Activated naive CD4-positive, alpha-beta T cell treated with anti-CD3 and anti-CD28 coated beads for 36 hours (primary cell): ENCODE results near the gene PTPN2. TPM values are rescaled to one million over a fixed set of nuclear protein-coding genes. Genes with fewer than 3 reads are reported as not detected.
"Not testable (repeated sequence)": the region's sequence is repeated elsewhere in the genome, so short reads cannot be mapped to it uniquely, and the experiment has no call there.

Experiments
- CTCF ChIA-PET: fragments of 350-600 bp; sonication (Branson Sonifier 250); formaldehyde crosslinking; loops from one replicate; lab custom pipeline; 2021; ENCODE audit warnings: antibody characterized with exemption; lab: Charles Lee
- DNase-seq: peaks from one replicate; pipeline ENCODE4 v3.0.0-alpha.2; 2020
- H3K27ac Mint-ChIP-seq: one replicate; pipeline ENCODE4 v1.8.0; 2021; ENCODE audit warnings: mild to moderate bottlenecking, mixed read lengths
- H3K27me3 Mint-ChIP-seq: one replicate; pipeline ENCODE4 v1.8.0; 2021; ENCODE audit warnings: low read depth, mixed read lengths
- H3K36me3 Mint-ChIP-seq: one replicate; pipeline ENCODE4 v1.8.0; 2021; ENCODE audit warnings: low read depth, mixed read lengths
- H3K4me1 Mint-ChIP-seq: one replicate; pipeline ENCODE4 v1.8.0; 2021; ENCODE audit warnings: low read depth, mixed read lengths
- H3K4me3 Mint-ChIP-seq: one replicate; pipeline ENCODE4 v1.8.0; 2021; ENCODE audit warnings: mild to moderate bottlenecking, moderate library complexity, mixed read lengths
- H3K9me3 Mint-ChIP-seq: one replicate; pipeline ENCODE4 v1.8.0; 2021; ENCODE audit warnings: mixed read lengths
- intact Hi-C: fragments of 100-400 bp; cut with micrococcal nuclease; formaldehyde crosslinking; loops from one replicate; pipeline ENCODE4 v1.15.1; 2023
- total RNA-seq, 2 experiments: library from RNA; stranded (reverse); gene quantifications; one replicate each; pipeline ENCODE4 v1.2.3, GENCODE V29; 2021

Gene PTPN2
- total RNA-seq, 2 experiments from 2014 or later, result 68.5 to 71.8 TPM

GRCh38 chr18:12776821-12777471 lies 107.1 kb downstream of the PTPN2 start:
- Mint-ChIP-seq H3K36me3 (peaks cover 2% of the 10 kb centered on the region), H3K4me1 (no peaks in the 10 kb centered on the region), H3K4me3 (no peak overlapping the region), H3K27me3 (no peaks in the 10 kb centered on the region), H3K9me3 (peaks cover 2% of the 10 kb centered on the region), H3K27ac (no peak overlapping the region)
- DNase-seq, result no peak
- intact Hi-C loops, result no loop called here
- CTCF ChIA-PET, result interaction anchor here (1.4 kb wide), 1 partner anchor 50 kb away, joined by 6 read pairs; no protein-coding TSS in a partner anchor

DNA sequence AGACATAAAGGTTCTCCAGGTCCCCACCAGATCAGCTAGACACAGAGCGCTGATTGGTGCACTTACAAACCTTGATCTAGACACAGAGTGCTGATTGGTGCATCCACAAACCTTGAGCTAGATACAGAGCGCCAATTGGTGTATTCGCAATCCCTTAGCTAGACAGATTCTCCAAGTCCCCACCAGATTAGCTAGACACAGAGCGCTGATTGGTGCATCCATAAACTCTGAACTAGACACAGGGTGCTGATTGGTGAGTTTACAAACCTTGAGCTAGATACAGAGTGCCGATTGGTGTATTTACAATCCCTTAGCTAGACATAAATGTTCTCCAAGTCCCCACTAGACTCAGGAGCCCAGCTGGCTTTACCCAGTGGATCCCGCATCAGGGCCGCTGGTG lies 107.6 kb downstream of the PTPN2 start:
- H3K27ac Mint-ChIP-seq, H3K4me1 Mint-ChIP-seq, H3K27me3 Mint-ChIP-seq, DNase-seq, H3K36me3 Mint-ChIP-seq, intact Hi-C loops, H3K9me3 Mint-ChIP-seq: not testable (repeated sequence)
- H3K4me3 Mint-ChIP-seq, result peak overlapping the region; percentile 65
- CTCF ChIA-PET, result interaction anchor here (1.4 kb wide), 2 partner anchors 8 to 49 kb away, joined by 3 to 6 read pairs; no protein-coding TSS in a partner anchor

DNA sequence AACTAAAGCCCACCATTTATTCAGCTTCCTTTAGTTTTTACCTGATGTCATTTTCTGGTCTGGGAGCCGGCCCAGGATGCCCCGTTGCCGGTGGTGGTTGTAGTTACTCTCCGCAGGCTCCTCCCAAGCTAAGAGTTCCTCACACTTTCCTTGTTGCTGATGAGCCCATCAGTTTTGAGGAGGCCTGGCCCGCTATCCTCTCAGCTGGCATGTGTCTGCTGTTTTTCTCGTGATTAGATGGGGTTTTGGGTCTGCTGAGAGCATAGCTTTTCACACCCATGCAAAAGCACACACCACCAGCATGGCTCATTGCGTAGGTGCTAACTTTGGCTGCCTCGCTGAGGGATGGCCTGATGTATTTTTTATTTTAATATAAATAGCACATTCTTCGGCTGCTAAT lies 109.1 kb downstream of the PTPN2 start:
- H3K27me3 Mint-ChIP-seq, result no peaks in the 10 kb centered on the region
- peak; percentile 16 for DNase-seq
- no peaks in the 10 kb centered on the region for H3K4me1 Mint-ChIP-seq
- H3K36me3 Mint-ChIP-seq, result peaks cover 2% of the 10 kb centered on the region
- peak overlapping the region; percentile 65 for H3K4me3 Mint-ChIP-seq
- peaks cover 2% of the 10 kb centered on the region for H3K9me3 Mint-ChIP-seq
- CTCF ChIA-PET, result interaction anchor here (0.8 to 1.4 kb wide), 2 partner anchors 9 to 26 kb away, joined by 3 read pairs; no protein-coding TSS in a partner anchor
- intact Hi-C loops, result no loop called here
- H3K27ac Mint-ChIP-seq, result no peak overlapping the region

DNA sequence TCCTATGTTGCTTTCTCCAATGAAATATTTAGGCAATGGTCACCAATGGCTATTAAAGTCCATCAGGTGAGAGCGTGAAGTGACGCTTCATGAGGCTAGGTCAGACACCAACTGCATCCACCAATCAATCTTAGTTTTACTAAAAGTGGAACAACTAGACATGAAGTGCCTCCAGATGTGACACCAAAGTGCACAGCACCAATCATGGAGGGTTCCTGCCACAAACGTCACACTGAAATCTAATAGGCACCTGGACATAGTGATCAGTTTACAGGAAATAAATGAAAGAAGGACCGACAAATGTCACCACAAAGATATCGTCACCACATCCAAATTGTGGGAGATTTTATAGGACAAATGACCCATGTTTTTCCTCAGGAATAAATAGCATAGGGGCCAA lies 110.7 kb downstream of the PTPN2 start:
- Mint-ChIP-seq H3K4me1 (no peaks in the 10 kb centered on the region), H3K4me3 (no peak overlapping the region), H3K9me3 (no peaks in the 10 kb centered on the region), H3K27me3 (no peaks in the 10 kb centered on the region), H3K36me3 (peaks cover 2% of the 10 kb centered on the region), H3K27ac (no peak overlapping the region)
- CTCF ChIA-PET, result no interaction called here
- intact Hi-C loops, result no loop called here
- DNase-seq, result no peak

GRCh38 chr18:12772111-12772510 lies 111.9 kb downstream of the PTPN2 start:
- DNase-seq, result no peak
- no peaks in the 10 kb centered on the region for H3K9me3 Mint-ChIP-seq
- peaks cover 2% of the 10 kb centered on the region for H3K36me3 Mint-ChIP-seq
- intact Hi-C loops, result no loop called here
- CTCF ChIA-PET, result no interaction called here
- no peak overlapping the region for H3K4me3 Mint-ChIP-seq
- H3K27ac Mint-ChIP-seq, result no peak overlapping the region
- no peaks in the 10 kb centered on the region for H3K27me3 Mint-ChIP-seq
- H3K4me1 Mint-ChIP-seq, result no peaks in the 10 kb centered on the region

- CTCF ChIA-PET, result interaction anchor here (0.6 kb wide), 1 partner anchor 25 kb away, joined by 3 read pairs; no protein-coding TSS in a partner anchor
- Mint-ChIP-seq H3K36me3 (no peaks in the 10 kb centered on the region), H3K27ac (no peak overlapping the region), H3K9me3 (no peaks in the 10 kb centered on the region), H3K4me1 (no peaks in the 10 kb centered on the region), H3K4me3 (no peak overlapping the region), H3K27me3 (no peaks in the 10 kb centered on the region)
- intact Hi-C loops, result no loop called here
- no peak for DNase-seq
Measured at GRCh38 chr18:12770469-12771219, 113.4 kb downstream of the PTPN2 start.

- DNase-seq, result no peak
- Mint-ChIP-seq H3K9me3 (no peaks in the 10 kb centered on the region), H3K27ac (no peak overlapping the region), H3K4me3 (no peak overlapping the region), H3K36me3 (no peaks in the 10 kb centered on the region), H3K4me1 (no peaks in the 10 kb centered on the region), H3K27me3 (no peaks in the 10 kb centered on the region)
- CTCF ChIA-PET, result interaction anchor here (0.6 kb wide), 1 partner anchor 37 kb away, joined by 4 read pairs; no protein-coding TSS in a partner anchor
- intact Hi-C loops, result no loop called here
Measured at GRCh38 chr18:12769644-12770440, 114.2 kb downstream of the PTPN2 start.

GRCh38 chr18:12769136-12769535 lies 114.9 kb downstream of the PTPN2 start:
- Mint-ChIP-seq H3K4me1 (no peaks in the 10 kb centered on the region), H3K9me3 (no peaks in the 10 kb centered on the region), H3K36me3 (no peaks in the 10 kb centered on the region), H3K4me3 (no peak overlapping the region), H3K27me3 (no peaks in the 10 kb centered on the region), H3K27ac (no peak overlapping the region)
- intact Hi-C loops, result no loop called here
- no peak for DNase-seq
- CTCF ChIA-PET, result interaction anchor here (0.6 kb wide), 2 partner anchors 36 to 188 kb away, joined by 3 to 4 read pairs; no protein-coding TSS in a partner anchor

- H3K27ac Mint-ChIP-seq, result no peak overlapping the region
- H3K4me3 Mint-ChIP-seq, result no peak overlapping the region
- intact Hi-C loops, result no loop called here
- H3K9me3 Mint-ChIP-seq, result no peaks in the 10 kb centered on the region
- H3K27me3 Mint-ChIP-seq, result no peaks in the 10 kb centered on the region
- H3K36me3 Mint-ChIP-seq, result no peaks in the 10 kb centered on the region
- H3K4me1 Mint-ChIP-seq, result no peaks in the 10 kb centered on the region
- CTCF ChIA-PET, result interaction anchor here (0.6 kb wide), 1 partner anchor 188 kb away, joined by 3 read pairs; no protein-coding TSS in a partner anchor
- DNase-seq, result no peak
Measured at GRCh38 chr18:12768625-12769024, 115.4 kb downstream of the PTPN2 start.

GRCh38 chr18:12767580-12768155 lies 116.4 kb downstream of the PTPN2 start:
- intact Hi-C loops, result no loop called here
- CTCF ChIA-PET, result interaction anchor here (1.4 to 1.7 kb wide), 2 partner anchors 15 to 167 kb away, joined by 3 to 4 read pairs; no protein-coding TSS in a partner anchor
- H3K4me3 Mint-ChIP-seq, result no peak overlapping the region
- no peaks in the 10 kb centered on the region for H3K4me1 Mint-ChIP-seq
- H3K27ac Mint-ChIP-seq, result no peak overlapping the region
- no peak for DNase-seq
- no peaks in the 10 kb centered on the region for H3K9me3 Mint-ChIP-seq
- H3K36me3 Mint-ChIP-seq, result no peaks in the 10 kb centered on the region
- no peaks in the 10 kb centered on the region for H3K27me3 Mint-ChIP-seq

DNA sequence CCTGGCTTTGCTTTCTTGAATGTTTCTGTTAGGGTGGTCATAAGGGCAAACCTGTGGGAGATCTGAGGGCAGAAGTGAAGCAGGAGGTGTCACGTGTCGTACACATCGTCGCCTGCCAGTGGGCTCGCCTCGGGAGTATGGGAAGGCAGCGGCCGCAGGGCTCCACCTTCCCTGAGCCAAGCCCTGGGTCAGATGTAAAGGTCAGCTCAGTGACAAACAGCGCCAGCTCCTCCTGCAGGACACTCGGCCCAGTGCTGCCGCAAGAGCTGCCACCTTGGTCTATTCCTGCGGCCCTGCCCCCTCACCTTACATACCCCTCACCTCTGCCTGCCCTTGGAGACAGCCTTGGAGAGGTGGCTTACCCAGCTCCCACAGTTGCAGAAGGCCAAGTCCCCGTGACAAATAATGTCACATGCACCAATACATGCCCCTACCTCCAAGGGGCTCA lies 117.0 kb downstream of the PTPN2 start:
- no peaks in the 10 kb centered on the region for H3K36me3 Mint-ChIP-seq
- CTCF ChIA-PET, result interaction anchor here (1.4 to 1.7 kb wide), 2 partner anchors 15 to 167 kb away, joined by 3 to 4 read pairs; no protein-coding TSS in a partner anchor
- H3K27me3 Mint-ChIP-seq, result no peaks in the 10 kb centered on the region
- DNase-seq, result no peak
- no peaks in the 10 kb centered on the region for H3K9me3 Mint-ChIP-seq
- no peaks in the 10 kb centered on the region for H3K4me1 Mint-ChIP-seq
- intact Hi-C loops, result no loop called here
- H3K27ac Mint-ChIP-seq, result no peak overlapping the region
- no peak overlapping the region for H3K4me3 Mint-ChIP-seq
